ENCODE data around the gene PES1.

The PES1 gene

DNA sequence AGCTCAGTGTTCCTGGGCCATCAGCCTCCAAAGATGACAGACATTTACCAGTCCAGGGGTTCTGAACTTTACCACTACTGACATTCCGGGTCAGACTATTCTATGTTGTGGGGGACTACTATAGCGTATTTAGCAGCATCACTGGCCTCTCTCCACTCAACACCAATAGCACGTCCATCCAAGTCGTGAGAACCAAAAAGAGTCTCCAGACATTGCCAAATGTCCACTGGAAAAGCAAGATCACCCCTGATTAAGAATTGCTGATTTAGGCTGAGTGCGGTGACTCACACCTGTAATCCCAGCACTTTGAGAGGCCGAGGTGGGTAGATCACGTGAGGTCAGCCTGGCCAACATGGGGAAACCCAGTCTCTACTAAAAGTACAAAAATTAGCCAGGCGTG is 5.3 kb downstream of the PES1 start:
- Histone ChIP-seq H3K79me1 (replicated peaks; ENCODE audit: low read length, poor library complexity, severe bottlenecking) (peaks cover 69% of the 10 kb centered on the region), H2BK15ac (ENCODE audit: low read depth, poor library complexity, severe bottlenecking) (no peak overlapping the region), H2BK120ac (ENCODE audit: low read depth, low read length) (no peak overlapping the region), H3K4ac (ENCODE audit: low read depth in 1 of 2, low read length in 2 of 2) (no peak overlapping the region), H3K18ac (ENCODE audit: low read depth in 1 of 2, low read length in 2 of 2) (no peak overlapping the region), H3K27ac (ENCODE audit: low read length, poor library complexity, severe bottlenecking) (no peak overlapping the region), H2BK12ac (ENCODE audit: low read length in 2 of 2) (no peak overlapping the region), H2AFZ (ENCODE audit: low read depth, low read length) (no peak overlapping the region), H3K9me3 (ENCODE audit: control insufficient read depth, low read length) (no peaks in the 10 kb centered on the region), H3K36me3 (ENCODE audit: control insufficient read depth in 1 of 2, insufficient read depth in 2 of 2, low read depth in 1 of 2, low read length in 2 of 2) (peaks cover 78 to 79% of the 10 kb centered on the region in 2 experiments), H2AK5ac (ENCODE audit: low read length, severe bottlenecking) (no peak overlapping the region), H3K14ac (ENCODE audit: low read length in 2 of 2) (no peak overlapping the region), H3K4me2 (ENCODE audit: low read length, poor library complexity, severe bottlenecking) (no peak overlapping the region), H3K9ac (ENCODE audit: low read length) (peak overlapping the region; percentile 53), H3K27me3 (ENCODE audit: control insufficient read depth in 1 of 2, insufficient read depth in 1 of 2, low read length in 2 of 2) (no peaks in the 10 kb centered on the region), H4K91ac (ENCODE audit: low read length) (no peak overlapping the region), H3K4me3 (ENCODE audit: insufficient read depth in 1 of 2, low read depth in 1 of 2, low read length in 2 of 2) (no peak overlapping the region), H2BK5ac (ENCODE audit: low read depth, low read length, poor library complexity, severe bottlenecking) (no peak overlapping the region), H3K4me1 (ENCODE audit: control insufficient read depth, insufficient read depth, low read depth, low read length) (peaks cover 1% of the 10 kb centered on the region), H4K8ac (ENCODE audit: low read length) (no peak overlapping the region), H3K23ac (ENCODE audit: low read length in 2 of 2) (no peak overlapping the region)
- DNase-seq: no peak
- 98% methylated on average over 8 of the region's 8 CpGs for WGBS

DNA sequence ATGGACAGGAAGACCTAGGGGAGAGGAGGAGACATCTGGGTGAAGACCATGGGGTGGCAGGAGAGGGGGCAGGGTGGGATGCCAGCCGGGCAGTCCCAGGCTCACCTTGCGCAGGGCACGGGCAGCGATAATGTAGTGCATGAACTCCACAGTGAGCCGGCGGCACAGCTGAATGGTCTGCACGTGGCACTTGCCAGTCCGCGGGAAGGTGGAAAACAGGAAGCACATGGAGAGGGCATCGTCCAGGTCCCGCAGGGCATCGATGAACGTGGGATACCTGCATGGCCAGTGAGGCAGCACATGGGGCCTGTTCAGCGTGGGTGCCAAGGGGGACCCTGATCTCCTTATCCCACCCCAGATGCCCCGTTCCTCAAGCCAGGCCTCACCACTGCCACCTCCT is 7.3 kb downstream of the PES1 start:
- no peak overlapping the region for H3K14ac ChIP-seq (ENCODE audit: low read length in 2 of 2)
- H3K36me3 ChIP-seq (ENCODE audit: control insufficient read depth in 1 of 2, insufficient read depth in 2 of 2, low read depth in 1 of 2, low read length in 2 of 2): peaks cover 98% of the 10 kb centered on the region in 2 experiments
- DNase-seq: no peak
- no peak overlapping the region for H2BK15ac ChIP-seq (ENCODE audit: low read depth, poor library complexity, severe bottlenecking)
- H3K4me1 ChIP-seq (ENCODE audit: control insufficient read depth, insufficient read depth, low read depth, low read length): peaks cover 1% of the 10 kb centered on the region
- H3K27me3 ChIP-seq (ENCODE audit: control insufficient read depth in 1 of 2, insufficient read depth in 1 of 2, low read length in 2 of 2): no peaks in the 10 kb centered on the region
- no peaks in the 10 kb centered on the region for H3K9me3 ChIP-seq (ENCODE audit: control insufficient read depth, low read length)
- H2BK12ac ChIP-seq (ENCODE audit: low read length in 2 of 2): no peak overlapping the region
- H3K4ac ChIP-seq (ENCODE audit: low read depth in 1 of 2, low read length in 2 of 2): no peak overlapping the region
- H3K9ac ChIP-seq (ENCODE audit: low read length): no peak overlapping the region
- H3K4me3 ChIP-seq (ENCODE audit: insufficient read depth in 1 of 2, low read depth in 1 of 2, low read length in 2 of 2): no peak overlapping the region
- H2BK120ac ChIP-seq (ENCODE audit: low read depth, low read length): no peak overlapping the region
- H3K27ac ChIP-seq (ENCODE audit: low read length, poor library complexity, severe bottlenecking): no peak overlapping the region
- WGBS: 98% methylated on average over 15 of the region's 15 CpGs
- peak overlapping the region; percentile 41 for H4K91ac ChIP-seq (ENCODE audit: low read length)
- no peak overlapping the region for H2AFZ ChIP-seq (ENCODE audit: low read depth, low read length)
- H2AK5ac ChIP-seq (ENCODE audit: low read length, severe bottlenecking): no peak overlapping the region
- no peak overlapping the region for H4K8ac ChIP-seq (ENCODE audit: low read length)
- H3K18ac ChIP-seq (ENCODE audit: low read depth in 1 of 2, low read length in 2 of 2): no peak overlapping the region
- no peak overlapping the region for H2BK5ac ChIP-seq (ENCODE audit: low read depth, low read length, poor library complexity, severe bottlenecking)
- peaks cover 75% of the 10 kb centered on the region for H3K79me1 ChIP-seq (replicated peaks; ENCODE audit: low read length, poor library complexity, severe bottlenecking)
- no peak overlapping the region for H3K4me2 ChIP-seq (ENCODE audit: low read length, poor library complexity, severe bottlenecking)
- H3K23ac ChIP-seq (ENCODE audit: low read length in 2 of 2): no peak overlapping the region

DNA sequence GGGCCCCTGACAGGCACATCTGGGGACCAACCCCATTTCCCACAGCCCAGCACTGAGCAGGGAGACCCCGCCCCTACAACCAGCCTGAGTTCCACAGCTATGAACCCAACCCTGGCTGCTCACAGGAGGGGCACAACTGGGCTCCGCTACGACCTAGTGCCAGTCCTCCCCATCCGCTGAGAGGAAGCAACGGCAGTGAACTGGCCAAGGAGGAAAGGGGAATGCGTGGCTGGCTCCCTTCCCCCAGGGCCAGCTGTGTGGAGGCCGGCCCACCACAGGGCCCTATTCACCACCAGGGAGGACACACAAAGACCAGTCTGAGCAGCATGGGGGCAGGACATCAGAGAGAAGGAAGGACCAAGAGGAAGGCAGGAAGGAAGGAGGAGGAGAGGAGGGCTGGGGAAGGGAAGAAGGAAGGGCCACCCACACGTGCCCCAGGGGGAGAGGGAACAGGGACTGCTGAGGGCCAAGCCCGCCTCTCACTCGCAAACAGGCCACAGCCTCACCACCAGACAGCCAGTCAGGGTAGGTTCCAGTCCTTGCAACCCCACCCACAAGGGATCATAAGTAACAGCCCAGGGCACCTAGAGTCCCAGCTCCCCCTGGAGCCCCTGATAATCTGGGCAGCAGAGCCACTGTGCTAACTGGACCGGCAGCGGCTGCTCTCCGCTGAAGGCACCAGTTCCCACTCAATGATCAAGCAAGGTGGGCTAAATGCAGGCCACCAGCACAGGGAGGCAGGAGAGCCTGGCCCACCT is 8.7 kb downstream of the PES1 start:
- WGBS: 92% methylated on average over 13 of the region's 13 CpGs
- H3K4me2 ChIP-seq (ENCODE audit: low read length, poor library complexity, severe bottlenecking): no peak overlapping the region
- H3K4ac ChIP-seq (ENCODE audit: low read depth in 1 of 2, low read length in 2 of 2): no peak overlapping the region
- H4K8ac ChIP-seq (ENCODE audit: low read length): no peak overlapping the region
- no peaks in the 10 kb centered on the region for H3K27me3 ChIP-seq (ENCODE audit: control insufficient read depth in 1 of 2, insufficient read depth in 1 of 2, low read length in 2 of 2)
- H3K9ac ChIP-seq (ENCODE audit: low read length): peak overlapping the region; percentile 18
- H3K79me1 ChIP-seq (replicated peaks; ENCODE audit: low read length, poor library complexity, severe bottlenecking): peaks cover 63% of the 10 kb centered on the region
- no peak overlapping the region for H3K23ac ChIP-seq (ENCODE audit: low read length in 2 of 2)
- no peak overlapping the region for H2AK5ac ChIP-seq (ENCODE audit: low read length, severe bottlenecking)
- no peak overlapping the region for H3K18ac ChIP-seq (ENCODE audit: low read depth in 1 of 2, low read length in 2 of 2)
- no peak overlapping the region for H3K14ac ChIP-seq (ENCODE audit: low read length in 2 of 2)
- H2BK120ac ChIP-seq (ENCODE audit: low read depth, low read length): no peak overlapping the region
- DNase-seq: no peak
- H3K9me3 ChIP-seq (ENCODE audit: control insufficient read depth, low read length): no peaks in the 10 kb centered on the region
- H4K91ac ChIP-seq (ENCODE audit: low read length): peak overlapping the region; percentile 39
- H3K4me1 ChIP-seq (ENCODE audit: control insufficient read depth, insufficient read depth, low read depth, low read length): no peaks in the 10 kb centered on the region
- H2AFZ ChIP-seq (ENCODE audit: low read depth, low read length): no peak overlapping the region
- H3K36me3 ChIP-seq (ENCODE audit: control insufficient read depth in 1 of 2, insufficient read depth in 2 of 2, low read depth in 1 of 2, low read length in 2 of 2): peaks cover 97 to 99% of the 10 kb centered on the region in 2 experiments
- no peak overlapping the region for H2BK12ac ChIP-seq (ENCODE audit: low read length in 2 of 2)
- H3K27ac ChIP-seq (ENCODE audit: low read length, poor library complexity, severe bottlenecking): no peak overlapping the region
- no peak overlapping the region for H2BK15ac ChIP-seq (ENCODE audit: low read depth, poor library complexity, severe bottlenecking)
- H2BK5ac ChIP-seq (ENCODE audit: low read depth, low read length, poor library complexity, severe bottlenecking): no peak overlapping the region
- H3K4me3 ChIP-seq (ENCODE audit: insufficient read depth in 1 of 2, low read depth in 1 of 2, low read length in 2 of 2): no peak overlapping the region

DNA sequence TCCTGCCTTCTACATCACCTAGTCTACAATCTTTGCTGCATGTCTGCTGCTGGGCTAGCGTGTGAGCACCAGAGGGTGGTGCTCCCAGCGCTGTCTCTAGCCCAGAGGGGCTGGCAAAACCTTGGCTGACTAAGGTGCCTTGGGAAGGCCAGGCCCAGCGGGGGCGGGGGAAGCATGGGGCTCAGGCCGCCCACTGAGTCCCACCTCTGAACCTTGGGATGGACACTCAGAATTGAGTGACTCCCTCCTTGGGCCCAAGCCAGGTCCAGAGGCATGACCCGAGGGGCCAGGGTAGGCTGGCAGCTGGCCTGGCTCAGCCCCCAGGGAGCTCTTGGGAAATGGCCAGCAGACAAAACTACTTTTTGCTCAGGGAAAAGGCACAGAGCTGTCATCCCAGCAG is 9.7 kb downstream of the PES1 start:
- peak overlapping the region; percentile 18 for H3K9ac ChIP-seq (ENCODE audit: low read length)
- H3K9me3 ChIP-seq (ENCODE audit: control insufficient read depth, low read length): no peaks in the 10 kb centered on the region
- no peak overlapping the region for H2BK120ac ChIP-seq (ENCODE audit: low read depth, low read length)
- no peak overlapping the region for H2AK5ac ChIP-seq (ENCODE audit: low read length, severe bottlenecking)
- WGBS: 95% methylated on average over 6 of the region's 6 CpGs
- H3K14ac ChIP-seq (ENCODE audit: low read length in 2 of 2): no peak overlapping the region
- no peak overlapping the region for H2BK12ac ChIP-seq (ENCODE audit: low read length in 2 of 2)
- H2BK15ac ChIP-seq (ENCODE audit: low read depth, poor library complexity, severe bottlenecking): no peak overlapping the region
- H3K4me2 ChIP-seq (ENCODE audit: low read length, poor library complexity, severe bottlenecking): no peak overlapping the region
- no peak overlapping the region for H3K23ac ChIP-seq (ENCODE audit: low read length in 2 of 2)
- H3K4me3 ChIP-seq (ENCODE audit: insufficient read depth in 1 of 2, low read depth in 1 of 2, low read length in 2 of 2): no peak overlapping the region
- peaks cover 97 to 99% of the 10 kb centered on the region in 2 experiments for H3K36me3 ChIP-seq (ENCODE audit: control insufficient read depth in 1 of 2, insufficient read depth in 2 of 2, low read depth in 1 of 2, low read length in 2 of 2)
- no peak for DNase-seq
- H3K18ac ChIP-seq (ENCODE audit: low read depth in 1 of 2, low read length in 2 of 2): no peak overlapping the region
- H3K27ac ChIP-seq (ENCODE audit: low read length, poor library complexity, severe bottlenecking): no peak overlapping the region
- H4K8ac ChIP-seq (ENCODE audit: low read length): no peak overlapping the region
- H3K4ac ChIP-seq (ENCODE audit: low read depth in 1 of 2, low read length in 2 of 2): no peak overlapping the region
- H2AFZ ChIP-seq (ENCODE audit: low read depth, low read length): no peak overlapping the region
- H3K79me1 ChIP-seq (replicated peaks; ENCODE audit: low read length, poor library complexity, severe bottlenecking): peaks cover 55% of the 10 kb centered on the region
- no peak overlapping the region for H4K91ac ChIP-seq (ENCODE audit: low read length)
- no peaks in the 10 kb centered on the region for H3K4me1 ChIP-seq (ENCODE audit: control insufficient read depth, insufficient read depth, low read depth, low read length)
- H2BK5ac ChIP-seq (ENCODE audit: low read depth, low read length, poor library complexity, severe bottlenecking): no peak overlapping the region
- H3K27me3 ChIP-seq (ENCODE audit: control insufficient read depth in 1 of 2, insufficient read depth in 1 of 2, low read length in 2 of 2): no peaks in the 10 kb centered on the region
